NCI-H1436 (cell line): ENCODE results near the gene FURIN.
"Not testable (repeated sequence)": the region's sequence is repeated elsewhere in the genome, so short reads cannot be mapped to it uniquely, and the experiment has no call there.

Experiments used
- DNase-seq: peaks from one replicate; lab custom pipeline; 2025; lab: John Stamatoyannopoulos, UW

The FURIN gene

DNA sequence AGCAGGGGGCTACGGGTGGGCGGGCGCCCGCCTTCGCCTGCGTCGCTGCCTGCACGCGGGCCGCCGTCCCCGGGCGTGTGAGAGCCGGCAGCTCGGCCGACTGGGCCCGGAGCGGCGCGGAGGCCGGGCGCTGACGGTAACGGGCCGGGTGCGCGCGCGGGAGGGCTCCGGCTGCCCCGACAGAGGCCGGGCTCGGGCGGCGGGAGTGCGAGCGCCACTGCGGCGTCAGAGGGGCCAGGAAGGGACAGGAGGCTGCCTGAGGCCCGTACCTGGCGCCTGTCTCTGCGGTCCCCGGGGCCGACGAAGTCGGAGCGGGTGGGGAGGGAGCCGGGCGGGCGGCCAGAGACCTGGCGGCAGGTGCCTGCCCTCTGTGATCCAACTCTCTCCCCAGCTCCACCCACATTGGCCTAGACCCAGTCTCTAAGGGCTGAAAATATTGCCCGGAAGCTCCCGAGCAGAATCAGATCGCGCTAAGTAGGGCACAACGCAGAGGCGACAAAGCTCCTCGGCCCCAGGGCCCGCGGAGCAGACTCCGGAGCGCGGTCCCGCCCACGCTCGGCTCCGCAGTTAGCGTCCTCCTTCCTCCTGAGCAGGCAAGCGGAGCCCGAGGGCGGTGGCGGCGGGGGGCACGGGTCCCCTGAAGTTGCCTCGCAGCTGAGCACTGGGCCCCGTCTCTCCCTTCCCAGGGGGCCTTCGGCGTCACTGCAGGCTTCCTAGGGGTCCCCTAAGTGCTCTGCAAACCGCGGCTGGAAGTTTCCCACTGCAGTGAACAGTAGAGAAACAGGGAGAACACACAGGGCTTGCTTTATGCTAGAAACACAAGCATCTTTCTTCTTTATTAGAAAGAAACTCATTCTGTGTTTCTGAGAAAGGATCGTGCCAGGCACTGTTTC lies 34.7 kb downstream of the FURIN start, which contains the start of gene MAN2A2:
Gene MAN2A2, plus strand, starts transcription at position 463 of the 893 bp plus-strand sequence. CDS start 906 bp downstream, outside the sequence.
- no peak for DNase-seq

DNA sequence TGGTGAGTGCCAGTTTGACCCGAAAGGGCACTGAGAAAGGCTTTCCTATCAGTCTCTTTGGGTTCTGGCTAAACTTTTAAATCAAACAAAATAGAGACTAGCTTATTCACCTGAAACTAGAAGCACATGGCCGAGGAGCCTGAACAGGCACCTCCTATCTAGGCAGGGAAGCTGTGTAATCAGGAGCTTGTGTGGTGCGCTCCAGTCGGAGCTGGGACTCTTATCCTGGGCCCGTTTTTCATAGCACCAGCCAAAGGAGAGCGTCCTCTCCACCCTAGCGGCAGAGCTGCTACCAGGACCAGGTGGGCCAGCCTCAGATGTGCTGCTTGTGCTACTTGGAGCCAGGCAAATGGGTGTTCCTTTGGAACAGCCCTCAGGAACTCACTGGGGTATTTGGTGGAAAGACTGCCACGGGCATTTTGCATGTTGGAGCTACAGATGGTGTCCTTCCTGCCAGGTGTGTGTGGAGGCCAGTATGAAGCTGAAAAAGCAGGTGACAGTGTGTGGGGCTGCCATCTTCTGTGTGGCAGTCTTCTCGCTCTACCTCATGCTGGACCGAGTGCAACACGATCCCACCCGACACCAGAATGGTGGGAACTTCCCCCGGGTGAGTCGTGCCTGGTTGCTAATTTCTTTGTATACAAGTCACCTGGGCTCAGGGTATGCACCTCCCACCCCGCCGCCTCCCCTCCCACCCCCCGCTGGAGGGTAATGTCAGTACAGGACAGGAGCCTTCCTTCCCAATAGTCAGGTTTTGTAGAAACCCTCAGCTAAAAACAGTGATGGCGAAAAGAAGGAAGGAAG lies 35.5 kb downstream of the FURIN start:
- no peak for DNase-seq

DNA sequence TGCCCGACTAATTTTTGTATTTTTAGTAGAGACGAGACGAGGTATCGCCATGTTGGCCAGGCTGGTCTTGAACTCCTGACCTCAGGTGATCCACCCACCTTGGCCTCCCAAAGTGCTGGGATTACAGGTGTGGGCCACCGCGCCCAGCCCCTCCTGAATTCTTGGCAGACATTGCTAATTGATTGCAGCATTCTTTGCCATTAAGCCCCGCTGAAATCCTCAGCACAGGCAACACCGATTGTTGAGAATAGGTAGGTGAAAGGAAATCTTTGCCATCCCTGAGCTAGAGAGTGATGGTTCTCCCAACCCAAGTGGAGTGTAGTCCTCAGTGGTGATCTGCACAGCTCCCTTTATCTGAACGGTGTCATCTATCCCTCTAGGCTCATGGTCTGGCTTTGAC lies 36.4 kb downstream of the FURIN start:
- DNase-seq: no peak

DNA sequence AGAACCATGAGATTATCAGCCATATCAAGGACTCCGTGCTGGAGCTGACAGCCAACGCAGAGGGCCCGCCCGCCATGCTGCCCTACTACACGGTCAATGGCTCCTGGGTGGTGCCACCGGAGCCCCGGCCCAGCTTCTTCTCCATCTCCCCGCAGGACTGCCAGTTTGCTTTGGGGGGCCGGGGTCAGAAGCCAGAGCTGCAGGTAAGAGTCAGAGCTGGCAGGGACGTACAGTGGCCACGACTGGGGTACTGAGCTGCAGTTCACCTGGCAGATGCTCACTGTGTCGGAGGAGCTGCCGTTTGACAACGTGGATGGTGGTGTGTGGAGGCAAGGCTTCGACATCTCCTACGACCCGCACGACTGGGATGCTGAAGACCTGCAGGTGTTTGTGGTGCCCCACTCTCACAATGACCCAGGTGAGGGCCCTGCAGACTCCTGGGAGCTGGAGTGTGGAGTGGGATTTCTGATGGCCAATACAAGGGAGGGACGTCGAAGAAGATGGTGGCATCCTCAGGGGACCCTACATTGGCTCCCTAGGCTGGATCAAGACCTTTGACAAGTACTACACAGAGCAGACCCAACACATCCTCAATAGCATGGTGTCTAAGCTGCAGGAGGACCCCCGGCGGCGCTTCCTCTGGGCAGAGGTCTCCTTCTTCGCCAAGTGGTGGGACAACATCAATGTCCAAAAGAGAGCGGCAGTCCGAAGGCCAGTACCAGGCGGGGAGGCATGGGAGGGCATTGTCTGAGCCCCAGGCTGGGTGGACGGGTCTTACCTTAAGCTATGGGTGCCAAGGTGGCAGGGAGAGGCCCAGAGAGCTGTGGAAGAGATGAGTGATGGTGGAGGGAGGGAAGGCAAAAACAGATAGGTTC lies 37.2 kb downstream of the FURIN start:
- DNase-seq: no peak

DNA sequence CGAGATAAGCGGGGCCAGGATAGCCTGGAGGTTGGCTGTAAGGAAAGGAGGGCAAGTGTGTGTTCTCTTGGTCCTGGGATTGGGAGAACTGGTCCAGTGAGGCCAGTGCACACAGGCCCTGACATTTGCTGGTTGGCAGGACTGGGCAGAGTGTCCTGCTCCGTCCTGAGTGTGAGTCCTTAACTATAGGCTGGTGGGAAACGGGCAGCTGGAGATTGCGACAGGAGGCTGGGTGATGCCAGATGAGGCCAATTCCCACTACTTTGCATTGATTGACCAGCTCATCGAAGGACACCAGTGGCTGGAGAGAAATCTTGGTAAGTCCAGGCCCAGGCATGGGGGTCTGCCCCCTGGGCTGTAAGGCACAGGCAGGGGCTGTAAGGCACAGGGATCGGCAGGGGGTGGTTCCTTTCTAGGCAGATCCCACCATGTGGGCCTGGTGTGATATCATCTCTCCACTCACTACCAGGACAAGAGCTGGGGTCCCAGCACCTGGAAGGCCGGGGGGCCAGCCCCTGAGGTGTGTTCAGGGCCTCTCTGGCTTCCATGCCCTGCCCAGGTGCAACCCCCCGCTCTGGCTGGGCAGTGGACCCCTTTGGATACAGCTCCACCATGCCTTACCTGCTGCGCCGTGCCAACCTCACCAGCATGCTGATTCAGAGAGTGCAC lies 37.9 kb downstream of the FURIN start:
- DNase-seq: no peak

DNA sequence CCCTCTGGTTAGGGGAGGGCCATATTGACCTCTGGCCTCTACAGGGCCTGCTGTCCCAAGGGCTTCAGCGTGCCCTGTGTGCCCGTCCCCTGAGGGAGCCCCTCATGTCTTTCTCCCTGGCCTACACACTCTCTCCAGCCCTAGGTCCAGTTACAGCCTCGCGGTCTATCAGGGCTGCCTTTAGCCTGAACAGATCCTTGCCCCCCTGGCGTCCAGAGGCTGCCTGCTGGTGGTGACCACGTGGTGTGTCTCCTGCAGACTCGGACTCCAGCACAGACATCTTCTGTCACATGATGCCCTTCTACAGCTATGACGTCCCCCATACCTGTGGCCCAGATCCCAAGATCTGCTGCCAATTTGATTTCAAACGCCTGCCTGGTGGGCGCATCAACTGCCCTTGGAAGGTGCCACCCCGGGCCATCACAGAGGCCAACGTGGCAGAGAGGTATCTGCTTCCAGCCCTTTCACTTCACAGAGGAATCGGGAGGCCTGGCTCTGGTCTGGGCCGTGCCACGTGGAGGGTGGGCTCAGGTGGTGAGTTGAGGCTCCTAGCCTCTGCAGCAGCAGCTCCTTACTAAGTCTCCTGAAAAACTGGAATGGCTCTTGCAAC lies 38.8 kb downstream of the FURIN start:
- no peak for DNase-seq

DNA sequence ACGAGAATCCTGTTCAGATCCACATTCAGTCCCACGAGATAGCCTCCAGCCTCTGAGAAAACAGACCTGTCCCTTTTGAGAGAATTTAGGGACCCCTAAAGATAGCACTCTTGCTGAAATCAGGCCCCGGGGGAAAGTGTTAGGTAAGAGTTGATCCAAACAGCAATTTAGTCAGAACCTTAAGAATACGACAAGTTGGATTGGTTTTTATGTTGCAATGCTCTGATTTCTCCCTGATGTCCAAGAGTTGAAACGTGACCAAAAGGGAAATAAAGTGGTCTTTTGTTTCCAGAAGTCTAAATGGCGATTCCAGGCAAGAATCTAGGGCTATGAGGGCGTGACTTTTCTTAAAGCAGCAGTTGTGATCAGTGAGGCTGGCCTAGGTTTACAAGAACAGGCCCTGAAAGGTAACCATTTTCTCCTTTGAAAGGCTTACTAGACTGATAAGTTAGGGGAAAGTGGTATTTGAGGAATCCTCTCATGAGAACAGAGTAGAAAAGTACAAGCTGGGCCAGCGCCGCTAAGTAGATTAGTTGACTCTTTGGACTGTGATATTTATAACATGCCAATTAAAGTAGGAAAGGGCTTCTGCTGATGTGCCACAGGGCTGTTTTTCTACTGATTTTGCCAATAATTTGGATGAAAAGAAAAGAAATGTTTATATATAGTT lies 39.6 kb downstream of the FURIN start:
- DNase-seq: no peak

DNA sequence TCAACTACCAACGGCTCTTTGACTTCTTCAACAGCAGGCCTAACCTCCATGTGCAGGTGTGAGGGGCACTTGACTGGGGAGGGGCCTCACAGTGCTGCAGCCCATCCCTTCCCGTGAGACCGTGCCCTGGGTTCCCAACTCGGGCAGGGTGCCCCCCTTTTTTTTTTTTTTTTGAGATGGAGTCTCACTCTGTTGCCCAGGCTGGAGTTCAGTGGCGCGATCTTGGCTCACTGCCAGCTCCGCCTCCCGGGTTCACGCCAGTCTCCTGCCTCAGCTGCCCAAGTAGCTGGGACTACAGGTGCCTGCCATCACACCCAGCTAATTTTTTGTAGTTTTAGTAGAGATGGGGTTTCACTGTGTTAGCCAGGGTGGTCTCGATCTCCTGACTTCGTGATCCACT lies 41.1 kb downstream of the FURIN start:
- not testable (repeated sequence) for DNase-seq

DNA sequence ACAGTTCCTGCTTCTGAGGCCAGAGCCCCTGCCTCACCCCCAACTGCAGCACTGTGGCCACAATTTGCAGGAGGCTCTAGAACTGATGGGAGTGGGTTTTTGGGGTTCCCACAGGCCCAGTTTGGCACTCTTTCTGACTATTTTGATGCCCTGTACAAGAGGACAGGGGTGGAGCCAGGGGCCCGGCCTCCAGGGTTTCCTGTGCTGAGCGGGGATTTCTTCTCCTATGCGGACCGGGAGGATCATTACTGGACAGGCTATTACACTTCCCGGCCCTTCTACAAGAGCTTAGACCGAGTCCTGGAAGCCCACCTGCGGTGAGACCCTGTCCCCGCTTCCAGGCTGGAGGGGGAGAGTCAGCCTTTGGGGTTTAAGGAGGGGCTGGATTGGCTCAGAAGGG lies 41.6 kb downstream of the FURIN start:
- DNase-seq: no peak

DNA sequence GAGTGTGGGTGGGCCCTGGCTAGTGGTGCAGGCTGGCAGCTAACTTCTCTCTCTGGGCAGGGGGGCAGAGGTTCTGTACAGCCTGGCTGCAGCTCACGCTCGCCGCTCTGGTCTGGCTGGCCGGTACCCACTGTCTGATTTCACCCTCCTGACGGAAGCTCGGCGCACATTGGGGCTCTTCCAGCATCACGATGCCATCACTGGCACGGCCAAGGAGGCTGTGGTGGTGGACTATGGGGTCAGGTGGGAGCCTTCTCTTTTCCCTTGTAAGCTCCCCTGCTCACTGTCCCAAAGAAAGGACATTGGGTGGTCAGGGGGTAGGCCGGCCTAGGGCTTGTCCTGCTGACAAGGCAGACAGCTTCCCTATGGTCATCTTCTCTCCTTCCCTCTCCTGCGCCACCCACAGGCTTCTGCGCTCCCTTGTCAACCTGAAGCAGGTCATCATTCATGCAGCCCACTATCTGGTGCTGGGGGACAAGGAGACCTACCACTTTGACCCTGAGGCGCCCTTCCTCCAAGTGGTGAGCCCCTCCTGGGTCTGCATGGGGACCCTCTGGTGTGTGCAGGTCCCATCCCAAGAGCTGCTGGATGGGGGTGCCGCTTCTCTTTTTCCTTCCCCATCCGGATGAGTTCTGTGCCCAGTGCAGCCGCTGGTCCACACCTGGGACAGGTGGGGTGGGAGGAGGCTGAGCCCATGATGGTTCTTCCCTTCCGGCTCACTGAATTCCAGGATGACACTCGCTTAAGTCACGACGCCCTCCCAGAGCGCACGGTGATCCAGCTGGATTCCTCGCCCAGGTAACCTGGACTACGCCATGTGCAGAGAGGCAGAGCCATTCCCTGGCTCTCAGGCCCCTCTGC lies 42.3 kb downstream of the FURIN start:
- DNase-seq: no peak

DNA sequence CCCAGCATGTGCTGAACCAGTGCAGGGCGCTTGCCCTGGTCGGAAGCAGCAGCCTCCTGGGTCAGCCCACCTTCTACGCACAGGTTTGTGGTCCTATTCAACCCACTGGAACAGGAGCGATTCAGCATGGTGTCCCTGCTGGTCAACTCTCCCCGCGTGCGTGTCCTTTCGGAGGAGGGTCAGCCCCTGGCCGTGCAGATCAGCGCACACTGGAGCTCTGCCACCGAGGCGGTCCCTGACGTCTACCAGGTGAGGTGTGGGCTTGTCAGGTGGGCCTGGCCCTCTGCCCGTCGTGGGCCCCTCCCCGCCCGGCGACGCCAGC lies 42.9 kb downstream of the FURIN start:
- no peak for DNase-seq

DNA sequence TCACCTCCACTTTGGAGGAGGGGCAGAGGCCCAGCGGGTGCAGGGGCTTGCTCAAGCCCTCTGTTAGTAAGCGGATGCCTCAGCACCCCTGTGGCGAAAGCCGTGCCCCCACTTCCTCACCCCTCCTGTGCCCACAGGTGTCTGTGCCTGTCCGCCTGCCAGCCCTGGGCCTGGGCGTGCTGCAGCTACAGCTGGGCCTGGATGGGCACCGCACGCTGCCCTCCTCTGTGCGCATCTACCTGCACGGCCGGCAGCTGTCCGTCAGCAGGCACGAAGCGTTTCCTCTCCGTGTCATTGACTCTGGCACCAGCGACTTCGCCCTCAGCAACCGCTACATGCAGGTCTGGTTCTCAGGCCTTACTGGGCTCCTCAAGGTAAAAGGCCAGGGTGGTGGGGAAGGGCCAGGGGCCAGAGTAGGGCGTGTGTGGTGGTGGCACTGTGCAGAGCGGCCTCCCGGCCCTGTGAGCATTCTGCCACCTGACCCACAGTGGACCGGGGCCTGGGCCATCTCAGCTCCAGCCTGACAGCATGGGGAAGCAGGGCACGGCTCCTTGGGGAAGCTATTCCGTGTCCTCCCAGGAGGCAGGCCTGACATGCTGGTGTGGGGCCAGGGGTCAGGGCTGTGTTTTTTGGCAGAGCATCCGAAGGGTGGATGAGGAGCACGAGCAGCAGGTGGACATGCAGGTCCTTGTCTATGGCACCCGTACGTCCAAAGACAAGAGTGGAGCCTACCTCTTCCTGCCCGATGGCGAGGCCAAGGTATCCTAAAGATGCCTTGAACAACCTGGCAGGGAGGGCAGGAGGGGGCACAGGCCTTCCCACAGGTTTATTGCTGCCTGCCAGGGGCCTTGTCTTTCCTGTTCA lies 43.8 kb downstream of the FURIN start:
- no peak for DNase-seq

DNA sequence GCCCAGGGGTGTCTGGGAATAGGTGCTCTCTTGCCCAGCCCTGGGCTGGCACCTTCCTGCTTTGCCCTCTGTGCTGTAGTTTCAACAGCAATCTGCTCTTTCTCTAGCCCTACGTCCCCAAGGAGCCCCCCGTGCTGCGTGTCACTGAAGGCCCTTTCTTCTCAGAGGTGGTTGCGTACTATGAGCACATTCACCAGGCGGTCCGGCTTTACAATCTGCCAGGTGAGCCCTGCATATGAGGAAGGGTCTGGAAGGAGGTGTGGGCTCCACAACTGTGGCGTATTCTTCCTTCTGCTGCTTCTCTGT lies 44.3 kb downstream of the FURIN start:
- no peak for DNase-seq

DNA sequence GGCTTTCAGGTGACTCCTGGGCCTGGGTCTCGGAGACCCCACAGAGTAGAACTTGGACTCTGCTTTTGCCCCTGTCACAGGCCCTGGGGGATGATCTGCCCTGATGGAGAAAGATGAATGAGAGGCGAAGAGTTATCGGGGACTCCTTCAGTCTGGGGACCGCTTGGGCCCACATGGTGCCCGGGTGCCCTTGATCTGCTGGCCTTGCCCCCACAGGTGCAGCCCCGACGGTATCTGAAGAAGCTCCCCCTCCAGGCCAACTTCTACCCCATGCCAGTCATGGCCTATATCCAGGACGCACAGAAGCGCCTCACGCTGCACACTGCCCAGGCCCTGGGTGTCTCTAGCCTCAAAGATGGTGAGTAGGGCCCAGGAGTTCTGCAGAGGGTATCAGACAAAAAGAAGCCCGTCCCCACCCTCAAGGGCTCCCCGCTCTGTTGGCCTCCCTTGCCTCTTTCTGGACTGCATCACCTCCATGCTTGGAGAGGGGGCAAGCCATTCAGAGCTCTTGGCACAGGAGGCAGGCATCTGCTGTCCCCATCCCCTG lies 45.1 kb downstream of the FURIN start:
- DNase-seq: no peak

DNA sequence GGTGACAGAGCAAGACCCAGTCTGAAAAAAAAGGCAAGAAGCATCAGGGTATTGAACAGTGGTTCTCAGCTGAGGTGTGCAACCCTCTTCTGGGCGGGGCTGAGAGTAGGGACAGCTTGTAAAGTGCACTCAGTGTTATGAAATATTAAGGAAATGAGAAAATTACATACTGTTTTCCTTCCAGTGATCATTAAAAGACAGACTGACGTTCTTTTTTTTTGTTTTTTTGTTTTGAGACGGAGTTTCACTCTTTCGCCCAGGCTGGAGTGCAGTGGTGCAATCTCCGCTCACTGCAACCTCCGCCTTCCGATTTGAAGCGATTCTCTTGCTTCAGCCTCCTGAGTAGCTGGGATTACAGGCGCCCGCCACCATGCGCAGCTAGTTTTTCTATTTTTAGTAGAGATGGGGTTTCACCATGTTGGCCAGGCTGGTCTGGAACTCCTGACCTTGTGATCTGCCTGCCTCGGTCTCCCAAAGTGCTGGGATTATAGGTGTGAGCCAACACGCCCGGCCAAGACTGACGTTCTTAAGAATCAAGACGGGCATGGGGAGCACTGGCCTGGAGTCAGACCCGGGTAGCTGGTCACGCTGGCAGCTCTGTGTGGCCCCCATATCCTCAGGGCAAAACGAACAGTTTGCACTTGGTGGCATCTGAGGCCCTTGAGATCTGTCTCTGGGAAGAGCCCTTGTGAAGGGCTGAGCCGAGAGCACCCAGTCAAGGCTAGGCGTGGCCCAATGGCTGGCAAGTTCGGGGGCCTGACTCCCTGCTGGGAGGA lies 46.1 kb downstream of the FURIN start:
- no peak for DNase-seq

DNA sequence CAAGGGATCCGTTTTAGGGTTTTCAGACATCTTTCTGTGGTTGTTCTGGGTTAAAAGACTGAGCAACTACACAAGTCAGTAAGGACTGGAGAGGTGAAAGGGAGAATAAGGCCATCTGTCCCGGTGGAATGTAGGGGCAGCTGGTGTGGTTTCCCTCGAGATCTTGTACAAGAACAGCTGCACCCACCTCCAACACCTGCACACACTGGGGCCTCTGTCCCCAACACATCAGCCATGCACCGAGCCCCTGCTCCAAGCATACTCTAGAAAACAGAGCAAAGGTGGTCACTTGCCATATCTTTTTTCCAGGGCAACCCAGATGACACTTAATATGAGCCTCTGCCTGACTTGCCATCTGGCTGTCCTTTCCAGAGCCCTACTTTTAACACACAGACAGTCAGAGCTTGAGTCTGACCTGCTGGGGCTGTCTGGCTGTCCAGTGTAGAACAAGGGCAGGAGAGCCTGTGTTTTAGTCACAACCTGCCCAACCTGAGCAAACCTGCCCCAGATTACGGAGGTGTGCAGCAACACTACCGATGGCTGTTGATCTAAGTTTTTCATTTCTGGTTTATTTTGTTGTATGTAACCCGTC lies 46.9 kb downstream of the FURIN start:
- DNase-seq: no peak

DNA sequence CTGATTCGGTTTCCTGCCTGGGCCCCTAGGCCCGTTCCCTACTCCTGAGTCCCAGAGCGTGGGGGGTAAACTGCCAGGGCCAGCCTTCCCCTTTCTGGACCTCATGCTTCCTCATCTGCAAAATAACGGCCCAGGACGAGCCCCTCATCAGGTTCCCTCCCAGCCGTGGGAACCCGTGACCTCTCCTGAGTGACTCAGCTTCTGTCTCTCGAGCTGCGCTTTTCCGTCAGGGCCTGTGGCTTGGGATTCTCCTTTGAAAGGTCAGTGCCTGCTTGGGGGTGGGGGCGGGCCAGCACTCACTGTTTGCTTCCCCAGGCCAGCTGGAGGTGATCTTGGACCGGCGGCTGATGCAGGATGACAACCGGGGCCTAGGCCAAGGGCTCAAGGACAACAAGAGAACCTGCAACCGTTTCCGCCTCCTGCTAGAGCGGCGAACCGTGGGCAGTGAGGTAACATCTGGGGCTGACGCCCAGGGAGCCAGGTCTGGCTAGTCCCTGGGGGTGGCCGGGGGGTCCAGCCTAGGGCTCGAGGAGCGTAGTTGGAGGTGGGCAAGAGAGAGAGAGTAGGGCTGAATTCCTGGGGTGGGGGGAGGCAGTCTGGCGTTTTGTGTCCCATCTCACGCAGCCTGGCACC lies 47.5 kb downstream of the FURIN start:
- DNase-seq: no peak
